ENCODE measurements around the gene CFAP43. TPM values are rescaled to one million over a fixed set of nuclear protein-coding genes. Genes with fewer than 3 reads are reported as not detected.
"Not testable (repeated sequence)": the region's sequence is repeated elsewhere in the genome, so short reads cannot be mapped to it uniquely, and the experiment has no call there.

The CFAP43 gene
- polyA plus RNA-seq, 2 donors: 0.04 to 0.16 TPM

DNA sequence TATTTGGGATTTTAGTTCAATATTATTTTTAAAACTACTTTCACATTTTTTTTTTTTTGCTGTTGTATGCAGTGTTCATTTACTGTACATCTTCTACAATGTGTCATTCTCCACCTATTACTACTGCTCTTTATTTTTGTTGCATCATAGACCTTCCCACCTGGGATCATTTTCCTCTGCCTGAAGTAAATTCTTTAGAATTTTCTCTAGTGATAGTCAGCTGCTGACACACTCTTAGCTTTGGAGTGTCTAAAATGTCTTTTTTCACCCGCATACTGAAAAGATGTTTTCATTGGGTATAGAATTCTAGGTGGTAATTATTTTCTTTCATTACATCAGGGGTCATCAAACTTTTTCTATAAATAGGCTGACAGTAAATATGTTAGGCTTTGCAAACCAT is 30.5 kb downstream of the CFAP43 start:
- 99 to 100% methylated on average over 1 of the region's 1 CpG for WGBS, 2 donors

DNA sequence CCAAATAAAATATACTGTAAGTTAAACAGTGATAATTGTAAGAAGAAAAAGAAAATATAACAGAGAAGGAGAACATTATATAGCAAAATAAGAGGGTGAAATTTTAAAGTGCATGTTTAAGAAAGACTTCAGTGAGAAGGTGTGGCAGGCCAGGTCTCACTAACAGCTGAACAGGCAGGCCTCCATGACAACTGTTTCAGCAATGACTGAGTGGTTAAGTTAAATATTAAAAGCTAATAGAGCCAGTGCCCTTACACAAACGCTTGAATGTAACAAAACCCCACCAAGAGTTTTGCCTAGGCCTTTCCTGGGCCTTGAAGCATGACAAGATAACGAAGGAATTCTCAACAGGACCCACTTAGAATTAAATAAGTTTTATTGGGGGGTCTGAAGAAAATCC is 32.6 kb downstream of the CFAP43 start:
- no peaks in the 10 kb centered on the region for H3K27me3 ChIP-seq (ENCODE audit: control insufficient read depth in 1 of 2, insufficient read depth in 2 of 2, low read length in 2 of 2)
- H3K36me3 ChIP-seq (ENCODE audit: control insufficient read depth in 2 of 2, insufficient read depth in 2 of 2, low read length in 1 of 2): no peaks in the 10 kb centered on the region
- H3K4me1 ChIP-seq (ENCODE audit: control insufficient read depth in 2 of 2, insufficient read depth in 2 of 2, low read length in 1 of 2): peaks cover 0 to 2% of the 10 kb centered on the region in 2 donors
- H3K9me3 ChIP-seq (ENCODE audit: control insufficient read depth in 2 of 2, insufficient read depth in 1 of 2, low read depth in 1 of 2, low read length in 1 of 2): no peaks in the 10 kb centered on the region
- H3K4me3 ChIP-seq (ENCODE audit: low read depth in 1 of 2, low read length in 2 of 2): no peak overlapping the region
- no peak overlapping the region for H3K27ac ChIP-seq (ENCODE audit: low read depth in 2 of 2, low read length in 1 of 2)
- 83 to 93% methylated on average over 2 of the region's 2 CpGs for WGBS, 2 donors

More for the DNA sequence above, 30.5 kb downstream of the CFAP43 start:
- no peaks in the 10 kb centered on the region for H3K27me3 ChIP-seq (ENCODE audit: control insufficient read depth in 1 of 2, insufficient read depth in 2 of 2, low read length in 2 of 2)
- no peaks in the 10 kb centered on the region for H3K36me3 ChIP-seq (ENCODE audit: control insufficient read depth in 2 of 2, insufficient read depth in 2 of 2, low read length in 1 of 2)
- no peaks in the 10 kb centered on the region for H3K9me3 ChIP-seq (ENCODE audit: control insufficient read depth in 2 of 2, insufficient read depth in 1 of 2, low read depth in 1 of 2, low read length in 1 of 2)
- H3K27ac ChIP-seq (ENCODE audit: low read depth in 2 of 2, low read length in 1 of 2): no peak overlapping the region
- H3K4me1 ChIP-seq (ENCODE audit: control insufficient read depth in 2 of 2, insufficient read depth in 2 of 2, low read length in 1 of 2): no peaks in the 10 kb centered on the region
- H3K4me3 ChIP-seq (ENCODE audit: low read depth in 1 of 2, low read length in 2 of 2): no peak overlapping the region

DNA sequence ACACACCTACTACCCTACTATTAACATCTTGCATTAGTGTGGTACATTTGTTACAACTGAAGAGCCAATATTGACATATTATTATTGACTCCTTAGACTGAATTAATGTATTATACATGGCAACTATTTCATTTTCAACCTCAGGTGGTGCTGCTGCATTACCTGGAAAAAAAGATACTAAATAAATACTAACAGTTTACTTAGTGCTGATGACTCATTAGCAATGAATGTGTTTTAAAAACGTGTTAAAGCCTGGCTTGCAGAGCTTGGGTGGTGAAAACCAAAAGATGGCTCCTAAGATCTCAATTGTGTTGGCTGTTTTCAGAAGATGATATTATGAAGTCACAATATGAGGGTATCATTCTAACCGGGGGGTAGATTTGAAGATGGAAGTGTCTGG is 34.8 kb downstream of the CFAP43 start:
- whole genome bisulfite sequencing, 2 donors: 33 to 41% methylated on average over 2 of the region's 2 CpGs
- no peaks in the 10 kb centered on the region for H3K27me3 ChIP-seq (ENCODE audit: control insufficient read depth in 1 of 2, insufficient read depth in 2 of 2, low read length in 2 of 2)
- H3K4me3 ChIP-seq (ENCODE audit: low read depth in 1 of 2, low read length in 2 of 2): no peak overlapping the region
- H3K9me3 ChIP-seq (ENCODE audit: control insufficient read depth in 2 of 2, insufficient read depth in 1 of 2, low read depth in 1 of 2, low read length in 1 of 2): no peaks in the 10 kb centered on the region
- H3K36me3 ChIP-seq (ENCODE audit: control insufficient read depth in 2 of 2, insufficient read depth in 2 of 2, low read length in 1 of 2): no peaks in the 10 kb centered on the region
- no peak overlapping the region for H3K27ac ChIP-seq (ENCODE audit: low read depth in 2 of 2, low read length in 1 of 2)
- peaks cover 0 to 2% of the 10 kb centered on the region in 2 donors for H3K4me1 ChIP-seq (ENCODE audit: control insufficient read depth in 2 of 2, insufficient read depth in 2 of 2, low read length in 1 of 2)

DNA sequence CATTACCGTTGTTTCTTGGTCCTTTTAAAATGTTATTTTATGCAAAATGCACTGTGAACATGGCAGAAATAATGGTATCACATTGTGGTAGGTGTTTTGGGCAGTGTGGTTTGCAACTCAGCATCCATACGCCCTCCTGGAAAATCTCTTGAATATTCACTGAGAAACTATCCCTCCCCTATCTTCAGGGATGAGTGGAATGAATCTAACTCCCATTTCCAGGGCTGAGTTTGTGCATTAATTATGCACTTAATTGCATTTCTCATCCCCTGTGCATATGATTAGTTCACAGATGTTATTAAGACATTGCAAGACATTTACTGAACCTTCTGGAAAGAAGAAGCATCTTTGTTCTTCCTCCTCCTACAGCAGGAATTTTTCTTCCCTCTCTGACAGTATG is 36.5 kb downstream of the CFAP43 start:
- peaks cover 0 to 2% of the 10 kb centered on the region in 2 donors for H3K4me1 ChIP-seq (ENCODE audit: control insufficient read depth in 2 of 2, insufficient read depth in 2 of 2, low read length in 1 of 2)
- no peak overlapping the region for H3K4me3 ChIP-seq (ENCODE audit: low read depth in 1 of 2, low read length in 2 of 2)
- 75 to 80% methylated on average over 2 of the region's 2 CpGs for WGBS, 2 donors
- no peaks in the 10 kb centered on the region for H3K27me3 ChIP-seq (ENCODE audit: control insufficient read depth in 1 of 2, insufficient read depth in 2 of 2, low read length in 2 of 2)
- no peaks in the 10 kb centered on the region for H3K36me3 ChIP-seq (ENCODE audit: control insufficient read depth in 2 of 2, insufficient read depth in 2 of 2, low read length in 1 of 2)
- H3K27ac ChIP-seq (ENCODE audit: low read depth in 2 of 2, low read length in 1 of 2): no peak overlapping the region
- no peaks in the 10 kb centered on the region for H3K9me3 ChIP-seq (ENCODE audit: control insufficient read depth in 2 of 2, insufficient read depth in 1 of 2, low read depth in 1 of 2, low read length in 1 of 2)

DNA sequence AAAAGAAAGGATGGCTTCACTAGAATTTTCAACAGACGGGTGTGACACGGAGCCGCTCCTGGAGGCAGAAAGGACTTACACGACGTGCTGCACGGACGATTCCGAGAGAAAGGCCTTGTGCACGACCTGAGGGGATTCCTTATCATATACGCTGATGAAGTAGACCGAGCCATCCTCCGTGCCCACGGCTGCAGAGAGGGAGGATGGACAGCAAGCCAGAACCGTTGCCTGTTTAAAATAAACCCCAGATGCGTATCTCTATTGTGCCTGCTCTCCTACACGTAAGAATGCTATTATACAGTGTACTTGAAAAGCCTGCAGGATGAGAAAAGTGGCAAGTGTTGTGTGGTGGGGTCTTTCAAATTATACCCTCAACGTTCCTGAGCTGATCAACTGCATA is 38.4 kb downstream of the CFAP43 start:
- Histone ChIP-seq H3K9me3 (ENCODE audit: control insufficient read depth in 2 of 2, insufficient read depth in 1 of 2, low read depth in 1 of 2, low read length in 1 of 2) (no peaks in the 10 kb centered on the region), H3K36me3 (ENCODE audit: control insufficient read depth in 2 of 2, insufficient read depth in 2 of 2, low read length in 1 of 2) (no peaks in the 10 kb centered on the region), H3K4me3 (ENCODE audit: low read depth in 1 of 2, low read length in 2 of 2) (no peak overlapping the region), H3K27me3 (ENCODE audit: control insufficient read depth in 1 of 2, insufficient read depth in 2 of 2, low read length in 2 of 2) (no peaks in the 10 kb centered on the region), H3K27ac (ENCODE audit: low read depth in 2 of 2, low read length in 1 of 2) (no peak overlapping the region), H3K4me1 (ENCODE audit: control insufficient read depth in 2 of 2, insufficient read depth in 2 of 2, low read length in 1 of 2) (peaks cover 0 to 2% of the 10 kb centered on the region in 2 donors)
- WGBS, 2 donors: 79 to 84% methylated on average over 17 of the region's 17 CpGs

DNA sequence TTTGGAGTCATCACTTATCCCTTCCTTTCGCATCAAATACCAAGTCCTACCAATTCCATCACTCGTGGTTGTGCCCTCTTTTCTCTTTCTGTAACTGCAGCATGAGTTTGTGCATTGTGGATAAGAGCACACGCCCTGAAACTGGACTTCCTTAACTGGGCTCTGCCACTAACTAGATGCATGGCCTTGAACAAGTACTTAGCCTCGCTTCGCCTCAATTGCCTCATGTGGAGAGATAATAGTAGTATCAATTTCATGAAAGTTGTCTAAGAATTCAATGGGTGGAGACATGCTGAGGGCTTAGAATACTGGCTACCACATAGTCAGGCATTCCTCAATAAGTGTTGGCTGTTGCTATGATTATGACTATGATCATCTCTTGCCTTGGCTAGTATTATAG is 41.5 kb downstream of the CFAP43 start:
- no peak overlapping the region for H3K4me3 ChIP-seq (ENCODE audit: low read depth in 1 of 2, low read length in 2 of 2)
- no peak overlapping the region for H3K27ac ChIP-seq (ENCODE audit: low read depth in 2 of 2, low read length in 1 of 2)
- peaks cover 0 to 2% of the 10 kb centered on the region in 2 donors for H3K4me1 ChIP-seq (ENCODE audit: control insufficient read depth in 2 of 2, insufficient read depth in 2 of 2, low read length in 1 of 2)
- 89 to 90% methylated on average over 5 of the region's 5 CpGs for WGBS, 2 donors
- H3K27me3 ChIP-seq (ENCODE audit: control insufficient read depth in 1 of 2, insufficient read depth in 2 of 2, low read length in 2 of 2): no peaks in the 10 kb centered on the region
- H3K36me3 ChIP-seq (ENCODE audit: control insufficient read depth in 2 of 2, insufficient read depth in 2 of 2, low read length in 1 of 2): no peaks in the 10 kb centered on the region
- no peaks in the 10 kb centered on the region for H3K9me3 ChIP-seq (ENCODE audit: control insufficient read depth in 2 of 2, insufficient read depth in 1 of 2, low read depth in 1 of 2, low read length in 1 of 2)

DNA sequence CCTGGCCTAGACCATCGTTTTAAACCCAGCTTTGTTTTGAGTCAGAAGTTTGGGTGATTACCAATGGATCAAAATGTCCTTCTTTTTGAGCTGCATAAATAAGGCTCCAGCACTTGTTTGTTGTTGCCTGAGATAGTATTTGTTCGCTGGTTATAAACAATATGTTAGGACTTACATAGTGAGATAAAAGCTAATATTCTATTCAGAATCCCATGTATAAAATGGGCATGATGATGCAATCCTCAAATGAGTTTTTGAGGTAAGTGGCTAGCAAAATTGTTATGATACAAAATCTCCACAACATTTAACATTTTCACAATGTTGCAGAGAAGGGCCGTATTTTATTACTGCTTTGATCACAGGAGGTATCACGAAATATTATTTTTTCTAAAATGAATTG is 48.5 kb downstream of the CFAP43 start:
- Histone ChIP-seq H3K4me3 (ENCODE audit: low read depth in 1 of 2, low read length in 2 of 2) (no peak overlapping the region), H3K36me3 (ENCODE audit: control insufficient read depth in 2 of 2, insufficient read depth in 2 of 2, low read length in 1 of 2) (no peaks in the 10 kb centered on the region), H3K9me3 (ENCODE audit: control insufficient read depth in 2 of 2, insufficient read depth in 1 of 2, low read depth in 1 of 2, low read length in 1 of 2) (no peaks in the 10 kb centered on the region), H3K27me3 (ENCODE audit: control insufficient read depth in 1 of 2, insufficient read depth in 2 of 2, low read length in 2 of 2) (no peaks in the 10 kb centered on the region), H3K4me1 (ENCODE audit: control insufficient read depth in 2 of 2, insufficient read depth in 2 of 2, low read length in 1 of 2) (no peaks in the 10 kb centered on the region), H3K27ac (ENCODE audit: low read depth in 2 of 2, low read length in 1 of 2) (no peak overlapping the region)
- 84 to 90% methylated on average over 4 of the region's 4 CpGs for WGBS, 2 donors

DNA sequence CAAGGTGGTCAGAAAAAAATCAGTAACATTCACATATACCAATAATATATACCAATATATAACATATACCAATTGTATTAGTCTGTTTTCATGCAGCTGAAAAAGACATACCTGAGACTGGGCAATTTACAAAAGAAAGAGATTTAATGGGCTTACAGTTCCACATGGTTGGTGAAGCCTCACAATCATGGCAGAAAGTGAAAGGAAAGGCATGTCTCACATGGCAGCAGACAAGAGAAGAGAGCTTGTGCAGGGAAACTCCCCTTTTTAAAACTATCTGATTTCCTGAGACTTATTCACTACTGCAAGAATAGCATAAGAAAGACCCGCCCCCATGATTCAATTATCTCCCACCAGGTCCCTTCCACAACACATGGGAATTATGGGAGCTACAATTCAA is 58.0 kb downstream of the CFAP43 start:
- H3K36me3 ChIP-seq (ENCODE audit: control insufficient read depth in 2 of 2, insufficient read depth in 2 of 2, low read length in 1 of 2); H3K27ac ChIP-seq (ENCODE audit: low read depth in 2 of 2, low read length in 1 of 2); H3K4me1 ChIP-seq (ENCODE audit: control insufficient read depth in 2 of 2, insufficient read depth in 2 of 2, low read length in 1 of 2); H3K4me3 ChIP-seq (ENCODE audit: low read depth in 1 of 2, low read length in 2 of 2); H3K27me3 ChIP-seq (ENCODE audit: control insufficient read depth in 1 of 2, insufficient read depth in 2 of 2, low read length in 2 of 2); H3K9me3 ChIP-seq (ENCODE audit: control insufficient read depth in 2 of 2, insufficient read depth in 1 of 2, low read depth in 1 of 2, low read length in 1 of 2): not testable (repeated sequence)
- WGBS, 2 donors: 82 to 91% methylated on average over 1 of the region's 1 CpG

DNA sequence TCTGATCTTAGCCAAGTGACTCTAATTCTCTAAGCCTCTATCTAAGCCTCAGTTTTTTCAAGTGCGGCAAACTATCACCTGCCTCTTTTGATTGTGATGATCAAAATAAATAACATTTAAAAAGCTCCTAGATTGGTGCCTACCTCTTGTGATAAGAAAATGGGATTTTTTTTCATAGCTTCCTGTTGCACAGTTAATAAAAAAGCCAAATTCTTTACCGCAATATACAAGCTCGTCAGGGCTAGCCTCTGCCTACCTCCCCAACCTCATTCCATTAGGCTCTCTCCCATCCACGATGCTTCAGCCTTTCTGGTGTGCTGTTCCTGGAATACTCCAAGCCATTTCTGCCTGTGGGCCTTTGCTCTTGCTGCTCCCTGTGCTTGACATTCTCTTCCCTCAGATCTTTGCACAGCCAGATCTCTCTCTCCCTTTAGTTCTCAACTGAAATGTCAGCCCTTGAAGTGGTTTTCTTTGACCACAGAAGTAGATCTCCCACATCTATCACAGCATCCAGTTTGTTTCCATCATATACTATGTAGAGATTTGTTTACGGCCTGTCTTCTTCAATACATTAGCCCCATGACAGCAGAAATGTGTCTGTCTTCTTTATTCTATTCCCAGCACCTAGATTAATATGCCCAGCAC is 61.4 kb downstream of the CFAP43 start:
- H3K9me3 ChIP-seq (ENCODE audit: control insufficient read depth in 2 of 2, insufficient read depth in 1 of 2, low read depth in 1 of 2, low read length in 1 of 2): no peaks in the 10 kb centered on the region
- WGBS, 2 donors: 82 to 84% methylated on average over 5 of the region's 5 CpGs
- H3K27me3 ChIP-seq (ENCODE audit: control insufficient read depth in 1 of 2, insufficient read depth in 2 of 2, low read length in 2 of 2): no peaks in the 10 kb centered on the region
- H3K27ac ChIP-seq (ENCODE audit: low read depth in 2 of 2, low read length in 1 of 2): no peak overlapping the region
- no peaks in the 10 kb centered on the region for H3K4me1 ChIP-seq (ENCODE audit: control insufficient read depth in 2 of 2, insufficient read depth in 2 of 2, low read length in 1 of 2)
- H3K4me3 ChIP-seq (ENCODE audit: low read depth in 1 of 2, low read length in 2 of 2): no peak overlapping the region
- no peaks in the 10 kb centered on the region for H3K36me3 ChIP-seq (ENCODE audit: control insufficient read depth in 2 of 2, insufficient read depth in 2 of 2, low read length in 1 of 2)

DNA sequence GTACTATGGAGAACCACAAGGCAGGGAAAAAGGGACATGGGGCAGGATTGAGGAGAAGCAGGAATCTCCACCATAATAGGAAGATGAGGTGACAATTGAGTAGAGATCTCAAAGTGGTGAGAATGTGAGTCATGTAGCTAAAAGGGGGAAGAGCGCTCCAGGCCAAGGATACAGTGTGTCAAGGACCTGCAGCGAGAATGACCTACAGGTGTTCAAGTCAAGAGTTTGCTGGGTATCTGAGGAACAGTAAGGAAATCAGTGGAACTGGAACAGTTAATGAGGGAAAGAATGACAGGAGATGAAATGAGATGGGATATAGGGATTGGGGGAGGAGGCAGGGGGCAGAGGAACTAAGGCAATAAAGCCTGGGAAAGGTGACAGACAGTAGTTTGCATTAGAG is 76.6 kb downstream of the CFAP43 start:
- H3K4me1 ChIP-seq (ENCODE audit: control insufficient read depth in 2 of 2, insufficient read depth in 2 of 2, low read length in 1 of 2): no peaks in the 10 kb centered on the region
- H3K9me3 ChIP-seq (ENCODE audit: control insufficient read depth in 2 of 2, insufficient read depth in 1 of 2, low read depth in 1 of 2, low read length in 1 of 2): peaks cover 0 to 2% of the 10 kb centered on the region in 2 donors
- H3K36me3 ChIP-seq (ENCODE audit: control insufficient read depth in 2 of 2, insufficient read depth in 2 of 2, low read length in 1 of 2): no peaks in the 10 kb centered on the region
- H3K27me3 ChIP-seq (ENCODE audit: control insufficient read depth in 1 of 2, insufficient read depth in 2 of 2, low read length in 2 of 2): no peaks in the 10 kb centered on the region
- 93 to 94% methylated on average over 2 of the region's 2 CpGs for WGBS, 2 donors
- H3K27ac ChIP-seq (ENCODE audit: low read depth in 2 of 2, low read length in 1 of 2): no peak overlapping the region
- H3K4me3 ChIP-seq (ENCODE audit: low read depth in 1 of 2, low read length in 2 of 2): no peak overlapping the region

Measured in esophagus (tissue), 2 donors.